ENCODE results near the gene TLCD3B.

DNA sequence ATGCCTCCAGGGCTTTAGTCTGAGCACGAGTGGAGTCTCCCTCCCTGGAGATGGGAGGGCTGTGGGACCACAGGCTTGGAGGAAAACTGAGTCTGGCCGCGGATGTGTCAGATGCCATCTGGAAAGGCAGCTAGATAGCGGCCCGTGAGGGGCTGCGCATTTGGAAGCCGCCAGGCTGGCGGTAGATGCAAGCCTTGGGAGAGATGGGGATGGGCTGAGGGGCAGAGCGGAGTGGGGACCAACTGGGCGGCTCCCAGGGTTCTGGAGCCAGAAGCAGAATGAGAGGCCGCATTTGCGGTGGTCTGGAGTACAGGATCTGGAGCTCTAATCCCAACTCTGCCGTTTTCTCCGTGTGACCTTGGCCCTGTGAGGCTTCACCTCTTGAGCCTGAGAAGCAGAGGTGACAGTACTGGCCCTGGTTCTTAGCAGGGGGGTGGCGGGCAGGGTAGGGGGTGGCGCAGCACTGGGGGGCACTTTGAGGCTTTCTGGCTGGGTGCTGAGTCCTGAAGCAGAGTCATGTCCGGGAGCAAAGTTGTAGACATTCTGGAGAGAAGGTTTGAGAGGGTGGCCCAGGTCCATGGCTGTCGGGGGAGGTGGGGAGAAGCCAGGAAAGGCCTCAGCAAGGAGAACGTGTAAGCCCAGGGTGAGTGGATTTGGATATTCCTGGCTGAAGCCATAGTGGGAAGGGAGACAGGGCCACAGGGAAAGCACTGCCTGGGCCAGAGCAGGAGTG lies 28.3 kb downstream of the TLCD3B start:
- TF ChIP-seq CTCF (IDR thresholded peaks at IDR 0.05; ENCODE audit: insufficient read depth, low read depth, low read length) (no peak), EZH2 (IDR thresholded peaks at IDR 0.05; ENCODE audit: insufficient read depth, low read length) (no peak)
